H9 (cell line): ENCODE results near the gene TAF5L. TPM values are rescaled to one million over a fixed set of nuclear protein-coding genes. Genes with fewer than 3 reads are reported as not detected.
A peak's percentile ranks its signal among the peaks of the same experiment; 100 is the strongest.

Source experiments
- DNase-seq: peaks from one replicate; pipeline ENCODE4 v3.0.0-alpha.2; 2017
- H2AFZ ChIP-seq: one replicate; pipeline ENCODE4 v1.6.1; 2013; ENCODE audit warnings: mild to moderate bottlenecking, low read length, control low read depth, moderate library complexity
- H2AK5ac ChIP-seq: 2 replicates; pipeline ENCODE4 v1.6.1; 2013; ENCODE audit warnings: low read length, control low read depth, mixed read lengths; ENCODE audit not compliant: insufficient read length
- H2BK120ac ChIP-seq: one replicate; pipeline ENCODE4 v1.6.1; 2013; ENCODE audit warnings: low read depth, mild to moderate bottlenecking, low read length, control low read depth, inconsistent platforms; ENCODE audit not compliant: poor library complexity, severe bottlenecking
- H2BK12ac ChIP-seq: 2 replicates; pipeline ENCODE4 v1.6.1; 2013; ENCODE audit warnings: low read length, control low read depth, mixed read lengths, low read depth; ENCODE audit not compliant: insufficient read length
- H2BK15ac ChIP-seq: 2 replicates; pipeline ENCODE4 v1.6.1; 2013; ENCODE audit warnings: low read depth, low read length, control low read depth
- H2BK20ac ChIP-seq: one replicate; pipeline ENCODE4 v1.6.1; 2013; ENCODE audit warnings: low read depth, mild to moderate bottlenecking, low read length, control low read depth, inconsistent platforms; ENCODE audit not compliant: poor library complexity, severe bottlenecking
- H2BK5ac ChIP-seq: 2 replicates; pipeline ENCODE4 v1.6.1; 2013; ENCODE audit warnings: low read length, control low read depth, mixed read lengths; ENCODE audit not compliant: insufficient read length
- H3K14ac ChIP-seq: 2 replicates; pipeline ENCODE4 v1.6.1; 2013; ENCODE audit warnings: low read length, control low read depth; ENCODE audit not compliant: insufficient read depth
- H3K18ac ChIP-seq: 2 replicates; pipeline ENCODE4 v1.6.1; 2013; ENCODE audit warnings: low read depth, mild to moderate bottlenecking, mixed read lengths, low read length, control low read depth; ENCODE audit not compliant: insufficient read length
- H3K23ac ChIP-seq: 2 replicates; pipeline ENCODE4 v1.6.1; 2013; ENCODE audit warnings: low read length, control low read depth, mixed read lengths, low read depth; ENCODE audit not compliant: insufficient read length
- H3K23me2 ChIP-seq: 2 replicates; pipeline ENCODE4 v1.6.1; 2013; ENCODE audit warnings: low read depth, mild to moderate bottlenecking, mixed read lengths, low read length, control low read depth; ENCODE audit not compliant: insufficient read length, poor library complexity, severe bottlenecking
- H3K27ac ChIP-seq: 2 replicates; pipeline ENCODE4 v1.5.1; 2013; ENCODE audit warnings: low read length, control low read depth, mixed read lengths, low read depth; ENCODE audit not compliant: insufficient read length
- H3K27me3 ChIP-seq: 2 replicates; pipeline ENCODE4 v1.6.1; 2013; ENCODE audit warnings: low read length, control low read depth, inconsistent platforms; ENCODE audit not compliant: insufficient read depth
- H3K4ac ChIP-seq: 2 replicates; pipeline ENCODE4 v1.6.1; 2013; ENCODE audit warnings: low read depth, mild to moderate bottlenecking, control low read depth, inconsistent platforms, low read length, moderate library complexity
- H3K4me1 ChIP-seq: 2 replicates; pipeline ENCODE4 v1.6.1; 2013; ENCODE audit warnings: low read length, control low read depth, inconsistent platforms; ENCODE audit not compliant: insufficient read depth
- H3K4me2 ChIP-seq: 2 replicates; pipeline ENCODE4 v1.6.1; 2013; ENCODE audit warnings: low read length, control low read depth, mixed read lengths; ENCODE audit not compliant: insufficient read length, insufficient read depth
- H3K56ac ChIP-seq: 2 replicates; pipeline ENCODE4 v1.6.1; 2013; ENCODE audit warnings: low read depth, mild to moderate bottlenecking, mixed read lengths, low read length, control low read depth; ENCODE audit not compliant: insufficient read length
- H3K79me1 ChIP-seq: 2 replicates; pipeline ENCODE4 v1.6.1; 2013; ENCODE audit warnings: low read depth, mild to moderate bottlenecking, moderate library complexity, low read length, control low read depth, inconsistent platforms; ENCODE audit not compliant: insufficient read depth, poor library complexity, severe bottlenecking
- H3K79me2 ChIP-seq: 2 replicates; pipeline ENCODE4 v1.6.1; 2013; ENCODE audit warnings: low read length, control low read depth, inconsistent platforms; ENCODE audit not compliant: insufficient read depth
- H3K9ac ChIP-seq: 2 replicates; pipeline ENCODE4 v1.6.1; 2013; ENCODE audit warnings: low read length, control low read depth, mixed read lengths; ENCODE audit not compliant: insufficient read length; ENCODE audit errors: extremely low read depth
- H3K9me3 ChIP-seq: one replicate; pipeline ENCODE4 v1.6.1; 2013; ENCODE audit warnings: low read depth, low read length, inconsistent platforms; ENCODE audit not compliant: control insufficient read depth
- H3T11ph ChIP-seq: one replicate; pipeline ENCODE4 v1.6.1; 2013; ENCODE audit warnings: mild to moderate bottlenecking, low read length, control low read depth, inconsistent platforms
- H4K20me1 ChIP-seq: one replicate; pipeline ENCODE4 v1.6.1; 2013; ENCODE audit not compliant: control insufficient read depth, insufficient read length, insufficient read depth
- H4K5ac ChIP-seq: 2 replicates; pipeline ENCODE4 v1.6.1; 2013; ENCODE audit warnings: low read depth, mild to moderate bottlenecking, mixed read lengths, low read length, control low read depth; ENCODE audit not compliant: insufficient read length
- H4K8ac ChIP-seq: replicated peaks from 2 replicates; pipeline ENCODE4 v1.6.1; 2013; ENCODE audit warnings: low read length, control low read depth, mixed read lengths, low read depth; ENCODE audit not compliant: insufficient read length
- H4K91ac ChIP-seq: 2 replicates; pipeline ENCODE4 v1.6.1; 2013; ENCODE audit warnings: low read depth, mild to moderate bottlenecking, moderate library complexity, mixed read lengths, low read length, control low read depth; ENCODE audit not compliant: insufficient read length
- H3K27ac Mint-ChIP-seq, 3 experiments: 2 replicates in 2 of 3; 3 replicates in 1 of 3; pipeline ENCODE4 v1.8.0; 2020 to 2021; ENCODE audit warnings: mixed read lengths in 3 of 3, mild to moderate bottlenecking in 1 of 3, moderate library complexity in 1 of 3
- H3K27me3 Mint-ChIP-seq: 2 replicates; pipeline ENCODE4 v1.8.0; 2021; ENCODE audit warnings: low read depth, mild to moderate bottlenecking, moderate library complexity, mixed read lengths
- H3K36me3 Mint-ChIP-seq, 3 experiments: 2 replicates in 2 of 3; 3 replicates in 1 of 3; pipeline ENCODE4 v1.8.0; 2020 to 2021; ENCODE audit warnings: low read depth in 3 of 3, mixed read lengths in 3 of 3; ENCODE audit not compliant: insufficient read depth in 1 of 3
- H3K4me1 Mint-ChIP-seq, 2 experiments: 2 replicates each; pipeline ENCODE4 v1.8.0; 2020; ENCODE audit warnings: mixed read lengths in 2 of 2
- H3K4me3 Mint-ChIP-seq, 2 experiments: 2 replicates in 1 of 2; 3 replicates in 1 of 2; pipeline ENCODE4 v1.8.0; 2020 to 2021; ENCODE audit warnings: mild to moderate bottlenecking in 2 of 2, mixed read lengths in 2 of 2, moderate library complexity in 1 of 2
- H3K9me3 Mint-ChIP-seq, 2 experiments: 2 replicates in 1 of 2; 3 replicates in 1 of 2; pipeline ENCODE4 v1.8.0; 2020; ENCODE audit warnings: mild to moderate bottlenecking in 2 of 2, mixed read lengths in 2 of 2, moderate library complexity in 1 of 2
- CTCF ChIP-seq: fragments of 200-600 bp; sonication (generic); conservative IDR thresholded peaks from 3 replicates; pipeline ENCODE4 v1.8.0; 2021; ENCODE audit warnings: antibody characterized with exemption, mild to moderate bottlenecking
- WGBS: extraction: QIAGEN DNeasy Blood & Tissue Kit; methylation state at CpG from one replicate; pipeline ENCODE4 v1.1.7; 2013; ENCODE audit warnings: missing lambda C conversion rate, low lambda C conversion rate, mixed read lengths; ENCODE audit not compliant: insufficient read length; ENCODE audit errors: extremely low coverage; 5-methylcytosine and 5-hydroxymethylcytosine counted together
- total RNA-seq: library from RNA; stranded (reverse); gene quantifications from 2 replicates; pipeline ENCODE4 v1.2.1, GENCODE V29; 2021

TAF5L gene
- total RNA-seq, 1 experiment from 2014 or later = 30.3 TPM

GRCh38 chr1:229642970-229643369 is 17.0 kb upstream of the TAF5L start:
- Histone ChIP-seq H3K9ac (no peak overlapping the region), H2BK20ac (no peak overlapping the region), H3K27me3 (no peaks in the 10 kb centered on the region), H3K27ac (no peak overlapping the region), H3K4me1 (no peaks in the 10 kb centered on the region), H3K4ac (no peak overlapping the region), H2BK12ac (no peak overlapping the region), H3K79me1 (peaks cover 5% of the 10 kb centered on the region), H4K8ac (peak overlapping the region; percentile 77), H2AK5ac (no peak overlapping the region), H3K18ac (no peak overlapping the region), H2BK120ac (no peak overlapping the region), H3K4me2 (no peak overlapping the region), H4K5ac (no peak overlapping the region), H4K91ac (no peak overlapping the region), H3K23ac (no peak overlapping the region), H3K9me3 (no peaks in the 10 kb centered on the region), H4K20me1 (no peaks in the 10 kb centered on the region), H3K56ac (no peak overlapping the region), H2BK5ac (no peak overlapping the region), H3K79me2 (peaks cover 5% of the 10 kb centered on the region; the same call in 1 of the 2 replicates), H2BK15ac (no peak overlapping the region), H3K23me2 (no peaks in the 10 kb centered on the region), H3K14ac (no peak overlapping the region), H2AFZ (no peak overlapping the region), H3T11ph (no peak overlapping the region)
- no CpG with 5 or more reads among the region's 4 CpGs for WGBS
- Mint-ChIP-seq H3K36me3 (peaks cover 36 to 88% (median 60%) of the 10 kb centered on the region in 3 experiments; a peak in 6 of 7 replicates), H3K4me3 (no peak overlapping the region), H3K27me3 (no peaks in the 10 kb centered on the region), H3K4me1 (no peaks in the 10 kb centered on the region), H3K27ac (no peak overlapping the region), H3K9me3 (no peaks in the 10 kb centered on the region)
- no peak for TF ChIP-seq CTCF
- no peak for DNase-seq
